Stimulated activated CD4-positive, alpha-beta T cell treated with anti-CD3 and anti-CD28 coated beads, Interleukin-15, amount 100 ng/mL, for 24 hours (primary cell): ENCODE results near the gene RAD51B.

ENCODE experiments used
- DNase-seq: peaks from one replicate; pipeline ENCODE4 v3.0.0-alpha.2; 2020

RAD51B gene

GRCh38 chr14:68398370-68398769 lies 578.8 kb downstream of the RAD51B start:
- DNase-seq = no peak

DNA sequence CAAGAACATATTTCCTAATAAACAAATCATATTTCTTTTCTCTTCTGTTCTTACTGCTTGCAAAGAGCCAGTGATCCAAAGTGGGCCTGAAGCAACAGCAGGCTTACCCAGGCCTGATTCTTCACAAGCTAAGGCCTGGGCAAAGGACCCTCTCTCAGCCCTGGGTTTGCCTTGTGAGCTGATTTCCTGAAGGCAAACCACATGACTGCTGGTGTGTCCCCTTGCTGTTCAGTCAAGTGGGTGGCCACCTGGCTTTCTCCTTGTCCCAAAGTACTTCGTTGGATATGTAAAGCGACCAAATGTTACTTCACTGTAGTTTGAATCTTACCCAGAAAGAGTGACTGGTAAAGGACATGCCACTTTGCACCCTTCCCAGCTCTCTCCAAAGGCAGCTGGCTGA lies 580.4 kb downstream of the RAD51B start:
- no peak for DNase-seq

- no peak for DNase-seq
Observed at GRCh38 chr14:68401317-68401716, 581.7 kb downstream of the RAD51B start.

GRCh38 chr14:68401855-68402254 lies 582.3 kb downstream of the RAD51B start:
- no peak for DNase-seq

DNA sequence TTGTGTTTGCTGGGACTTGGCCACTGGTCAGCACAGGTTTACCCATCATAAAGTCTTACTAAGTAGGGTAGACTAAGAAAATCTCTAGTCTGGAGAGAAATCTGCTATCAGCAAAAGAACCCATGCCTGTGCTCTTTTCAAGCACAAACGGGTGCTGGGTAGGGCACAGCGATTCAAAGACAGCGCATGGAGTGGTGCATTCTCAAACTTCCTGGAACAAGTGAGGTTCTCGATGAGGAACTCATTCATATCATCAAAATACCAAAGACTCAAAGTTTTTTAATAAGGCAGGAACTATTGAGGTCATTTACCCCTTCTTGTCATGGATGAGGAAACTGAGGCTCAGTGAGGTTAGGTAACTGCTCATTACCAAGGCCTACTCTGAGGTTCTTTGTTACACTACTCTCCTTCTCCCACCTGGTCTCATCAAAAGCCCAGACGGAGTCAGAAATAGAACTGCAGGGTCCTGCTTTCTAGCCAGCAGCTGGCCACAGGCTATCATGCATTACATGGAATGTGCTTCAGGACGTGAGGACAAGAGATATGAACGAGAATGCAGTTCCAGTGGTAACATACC lies 583.0 kb downstream of the RAD51B start:
- DNase-seq = no peak

DNA sequence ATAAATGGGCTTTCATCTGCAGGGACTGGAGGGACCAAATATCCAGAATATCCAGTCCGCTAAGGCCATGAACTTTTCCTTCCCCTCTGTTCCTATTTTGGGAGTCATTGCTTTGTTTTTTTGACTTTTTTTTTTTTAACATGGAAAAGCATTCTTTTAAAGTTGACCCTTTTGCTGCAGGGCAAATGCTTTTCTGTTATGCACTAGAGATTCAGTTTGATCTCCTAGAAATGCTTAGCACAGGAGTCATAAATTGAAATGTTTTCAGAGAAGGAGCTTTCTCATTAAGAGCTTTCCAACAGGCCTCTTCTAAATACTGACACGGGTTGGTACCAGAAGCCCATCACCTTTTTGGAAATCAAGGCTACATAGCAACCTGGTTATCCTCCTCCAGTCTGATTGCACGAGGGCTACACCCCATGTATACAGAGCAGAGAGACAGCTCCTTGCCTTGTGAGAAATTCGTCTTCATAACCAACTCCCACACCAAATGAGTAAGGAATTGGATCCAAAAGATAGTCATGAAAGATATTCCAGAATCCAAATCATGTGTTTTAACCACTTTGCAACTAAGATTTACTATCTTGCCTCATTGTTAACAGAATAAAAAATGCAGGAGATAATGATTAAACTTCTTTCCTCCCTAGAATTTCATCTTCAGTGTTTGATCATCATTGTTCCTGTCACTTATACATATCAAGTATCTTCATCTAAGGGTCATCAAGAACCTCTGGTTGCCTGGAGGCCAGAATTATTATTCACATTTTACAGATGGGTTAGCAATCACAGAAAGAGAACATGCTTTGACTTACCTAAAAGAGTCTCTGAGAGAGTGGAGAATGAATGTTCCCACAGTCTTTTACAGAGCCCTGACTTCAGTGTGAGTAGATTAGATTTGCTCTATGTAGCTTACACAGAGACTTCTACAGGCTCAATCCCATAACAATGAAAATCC lies 583.9 kb downstream of the RAD51B start:
- DNase-seq = no peak

DNA sequence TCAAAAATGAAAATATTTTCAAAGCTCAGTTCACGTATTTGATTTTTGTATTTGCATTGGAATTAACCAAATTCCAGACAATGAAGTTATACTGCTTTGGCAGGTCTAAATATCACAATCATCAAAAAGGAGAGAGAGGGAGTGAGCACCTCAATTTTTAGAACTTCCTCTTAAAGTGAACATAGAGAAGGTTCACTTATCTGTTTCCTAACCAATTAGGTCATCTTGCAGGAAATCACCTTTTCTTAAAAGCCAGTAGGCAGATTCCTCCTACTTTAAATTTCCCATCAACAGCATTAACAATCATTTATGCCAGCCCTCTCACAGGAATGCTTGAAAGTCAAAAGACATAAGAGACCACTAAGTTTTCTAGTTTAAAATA lies 584.6 kb downstream of the RAD51B start:
- no peak for DNase-seq

DNA sequence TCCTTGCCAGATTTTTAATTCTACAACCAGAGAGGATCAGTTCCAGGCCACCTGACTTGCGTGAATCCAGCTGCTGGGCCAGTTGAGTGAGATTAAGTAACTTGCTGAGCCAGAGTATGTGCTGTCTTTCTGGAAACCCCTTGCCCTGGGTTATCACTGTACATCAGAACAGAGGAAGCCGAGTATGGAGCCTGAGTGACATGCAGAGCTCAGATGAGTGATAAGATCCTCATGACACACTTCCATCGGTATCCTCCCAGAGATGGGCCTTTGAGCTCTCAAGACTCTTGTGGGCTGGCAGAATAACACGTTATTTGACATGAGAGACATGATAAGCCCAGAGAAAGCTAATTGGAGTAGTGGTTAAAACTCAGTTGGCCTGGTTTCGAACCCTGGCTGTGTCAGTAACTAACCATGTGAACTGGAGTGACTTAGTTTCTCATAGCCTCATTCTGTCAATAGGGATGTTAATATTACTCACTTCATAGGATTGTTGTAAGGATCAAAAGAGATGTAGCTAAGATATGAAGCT lies 585.1 kb downstream of the RAD51B start:
- DNase-seq = peak; percentile 21

DNA sequence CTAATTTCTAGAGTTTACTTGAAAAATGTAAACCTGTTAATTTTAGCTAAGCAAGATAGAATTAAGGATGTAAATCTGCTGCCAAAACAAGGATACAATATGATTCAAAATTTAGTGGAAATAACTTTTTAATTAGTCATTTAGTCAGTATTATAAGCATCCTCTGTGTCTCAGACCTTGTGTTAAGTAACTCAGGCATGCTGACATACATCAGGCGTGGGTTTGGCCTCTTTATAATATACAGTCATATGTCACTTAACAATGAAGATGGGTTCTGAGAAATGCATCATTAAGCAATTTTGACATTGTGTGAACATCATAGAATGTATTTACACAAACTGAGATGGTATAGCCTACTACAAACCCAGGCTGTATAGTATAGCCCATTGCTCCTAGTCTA lies 586.4 kb downstream of the RAD51B start:
- no peak for DNase-seq

- DNase-seq = no peak
Observed at GRCh38 chr14:68407285-68407684, 587.7 kb downstream of the RAD51B start.

DNA sequence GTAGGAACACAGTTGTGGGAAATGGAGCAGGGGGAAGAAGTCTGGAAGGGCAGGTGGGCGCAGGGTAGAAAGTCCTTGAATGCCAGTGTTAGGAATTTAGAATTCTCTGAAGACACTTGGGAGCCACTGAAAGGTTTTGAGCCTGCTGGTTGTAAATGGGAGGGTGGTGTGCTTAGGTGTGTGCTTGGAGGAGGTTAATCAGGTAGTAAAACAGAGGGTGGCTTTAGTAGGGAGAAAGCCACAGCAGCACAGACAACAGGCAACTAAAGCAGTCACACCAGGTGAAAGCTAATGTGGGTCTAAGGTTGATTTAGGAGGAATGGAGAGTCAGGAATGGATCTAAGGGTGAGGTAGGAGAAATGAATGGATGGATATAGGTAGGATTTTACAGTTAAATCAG lies 588.2 kb downstream of the RAD51B start:
- no peak for DNase-seq

- DNase-seq = no peak
Observed at GRCh38 chr14:68408680-68409079, 589.1 kb downstream of the RAD51B start.

- DNase-seq = no peak
Observed at GRCh38 chr14:68409387-68409786, 589.8 kb downstream of the RAD51B start.

- no peak for DNase-seq
Observed at GRCh38 chr14:68412505-68413465, 593.2 kb downstream of the RAD51B start.

DNA sequence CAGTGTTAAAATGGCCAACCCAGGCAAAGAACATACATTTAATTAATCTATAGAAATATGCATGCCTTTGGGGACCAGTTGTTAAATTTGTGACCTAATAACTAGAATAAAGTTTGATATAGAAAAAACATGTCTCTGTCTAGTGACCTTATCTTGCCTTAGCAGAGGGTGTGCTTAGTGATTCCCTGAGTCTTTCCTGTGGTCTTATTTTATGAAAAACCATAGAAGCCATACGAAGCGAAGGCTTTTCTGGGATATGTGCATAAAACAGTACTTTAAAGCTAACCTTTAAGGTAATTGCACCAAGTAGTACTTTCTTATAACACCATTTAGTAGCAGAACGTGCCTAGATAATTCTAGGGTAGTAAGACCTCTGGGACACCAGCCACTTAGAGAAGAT lies 593.9 kb downstream of the RAD51B start:
- DNase-seq = no peak

GRCh38 chr14:68414121-68414520 lies 594.5 kb downstream of the RAD51B start:
- DNase-seq = no peak

DNA sequence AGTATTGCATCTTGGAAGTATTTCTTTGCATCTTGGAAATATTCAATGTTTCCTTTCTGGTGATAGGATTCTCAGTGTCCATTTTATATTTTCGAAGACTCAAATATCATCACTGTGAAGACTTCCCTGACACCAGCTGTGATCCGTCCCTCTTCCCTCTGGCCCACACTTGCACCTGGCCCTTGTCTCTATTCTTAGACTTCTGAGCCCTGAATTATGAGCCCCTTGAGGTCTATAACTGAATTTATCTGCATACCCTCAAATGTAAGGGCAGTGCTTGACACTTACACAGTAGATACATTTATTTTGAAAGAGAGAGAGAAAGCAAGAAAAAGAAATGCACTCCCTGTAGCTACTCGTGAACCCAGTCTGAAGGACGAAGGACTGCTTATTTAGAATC lies 596.6 kb downstream of the RAD51B start:
- DNase-seq = no peak

DNA sequence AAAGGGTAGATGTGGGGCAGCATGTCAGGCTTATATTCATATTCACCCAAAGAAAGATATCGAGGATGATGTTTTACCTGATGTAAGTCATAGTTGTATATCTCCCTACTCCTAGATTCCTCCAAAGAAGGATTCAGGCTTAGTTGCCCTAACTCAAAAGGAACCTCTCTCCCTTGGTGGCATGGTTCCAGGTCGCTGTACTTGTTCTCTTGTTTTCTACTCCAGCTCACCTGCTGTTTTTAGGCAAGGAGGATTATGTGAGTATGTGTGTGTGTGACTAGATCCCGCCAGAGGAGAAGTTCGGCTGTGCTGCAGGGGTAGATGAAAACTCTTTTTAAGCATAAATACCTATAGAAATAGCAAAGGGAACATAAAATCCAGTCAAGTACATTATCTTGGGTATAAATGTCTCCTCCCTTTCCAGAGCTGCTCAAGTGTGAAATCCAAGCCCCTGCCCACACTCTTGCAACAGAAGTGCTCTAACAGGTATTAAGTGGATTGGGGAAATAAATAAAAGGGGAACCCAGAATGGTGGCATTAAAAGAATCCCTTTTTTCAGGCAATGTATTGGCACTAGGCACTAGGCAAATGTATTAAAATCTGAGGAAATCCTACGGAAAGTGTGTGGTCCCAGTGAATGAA lies 597.6 kb downstream of the RAD51B start:
- DNase-seq = no peak

GRCh38 chr14:68418174-68419118 lies 598.9 kb downstream of the RAD51B start:
- no peak for DNase-seq

- DNase-seq = no peak
Observed at GRCh38 chr14:68420350-68420749, 600.8 kb downstream of the RAD51B start.

- DNase-seq = no peak
Observed at GRCh38 chr14:68421116-68421515, 601.5 kb downstream of the RAD51B start.
